ENCODE measurements around the gene NDUFV3.

Gene NDUFV3

GRCh38 chr21:42853621-42854020, 39.5 kb upstream of the NDUFV3 start:
- no peak for DNase-seq (ENCODE audit: low read depth)
- no peak for TF ChIP-seq CTCF (IDR thresholded peaks at IDR 0.05; ENCODE audit: control insufficient read depth, extremely low read depth, insufficient read depth)
- H3K4me3 ChIP-seq (ENCODE audit: low read depth, low read length), result no peak overlapping the region

- TF ChIP-seq CTCF (IDR thresholded peaks at IDR 0.05; ENCODE audit: control insufficient read depth, extremely low read depth, insufficient read depth), result no peak
- H3K4me3 ChIP-seq (ENCODE audit: low read depth, low read length), result no peak overlapping the region
- no peak for DNase-seq (ENCODE audit: low read depth)
These were observed 38.7 kb upstream of the NDUFV3 start for GRCh38 chr21:42854246-42855010.

DNA sequence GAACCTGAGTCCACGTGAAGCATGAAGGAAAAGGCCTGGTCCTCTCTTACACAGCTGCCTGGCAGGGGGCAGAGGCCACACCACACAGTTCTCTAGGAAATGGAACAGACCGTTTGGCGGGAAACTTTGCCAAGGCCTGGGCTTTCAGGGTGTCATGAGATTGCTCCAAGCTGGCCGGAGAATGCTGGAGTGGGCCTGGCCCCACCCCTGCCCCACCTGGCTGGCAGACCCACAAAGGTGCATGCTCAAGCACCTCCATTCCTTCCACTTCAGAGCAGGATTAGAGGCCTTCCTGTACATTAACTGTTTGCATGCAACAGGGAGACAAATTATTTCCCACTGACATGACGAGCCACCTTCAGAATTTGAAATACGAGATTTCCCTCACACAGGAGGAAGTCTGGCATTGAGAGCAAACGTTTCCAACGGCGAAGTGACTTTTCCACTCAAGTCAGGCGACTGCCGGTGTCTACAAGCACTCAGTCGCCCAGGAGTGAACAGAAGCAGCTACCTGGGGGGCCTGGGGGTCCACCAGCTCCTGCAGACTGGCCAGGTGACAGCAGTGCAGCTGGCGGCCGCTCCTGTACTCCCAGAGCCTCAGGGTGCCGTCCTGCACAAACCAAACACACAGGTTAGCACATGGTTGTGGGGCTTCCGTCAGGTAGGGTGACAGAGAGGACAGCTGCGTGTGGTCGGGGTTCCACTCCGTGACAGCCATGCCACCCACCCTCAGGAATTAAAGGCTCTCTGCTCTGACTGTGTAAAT, 37.8 kb upstream of the NDUFV3 start:
- no peak for DNase-seq (ENCODE audit: low read depth)
- no peak for TF ChIP-seq CTCF (IDR thresholded peaks at IDR 0.05; ENCODE audit: control insufficient read depth, extremely low read depth, insufficient read depth)
- H3K4me3 ChIP-seq (ENCODE audit: low read depth, low read length), result no peak overlapping the region

- H3K4me3 ChIP-seq (ENCODE audit: low read depth, low read length), result no peak overlapping the region
- TF ChIP-seq CTCF (IDR thresholded peaks at IDR 0.05; ENCODE audit: control insufficient read depth, extremely low read depth, insufficient read depth), result no peak
- no peak for DNase-seq (ENCODE audit: low read depth)
These were observed 37.2 kb upstream of the NDUFV3 start for GRCh38 chr21:42855937-42856335.

DNA sequence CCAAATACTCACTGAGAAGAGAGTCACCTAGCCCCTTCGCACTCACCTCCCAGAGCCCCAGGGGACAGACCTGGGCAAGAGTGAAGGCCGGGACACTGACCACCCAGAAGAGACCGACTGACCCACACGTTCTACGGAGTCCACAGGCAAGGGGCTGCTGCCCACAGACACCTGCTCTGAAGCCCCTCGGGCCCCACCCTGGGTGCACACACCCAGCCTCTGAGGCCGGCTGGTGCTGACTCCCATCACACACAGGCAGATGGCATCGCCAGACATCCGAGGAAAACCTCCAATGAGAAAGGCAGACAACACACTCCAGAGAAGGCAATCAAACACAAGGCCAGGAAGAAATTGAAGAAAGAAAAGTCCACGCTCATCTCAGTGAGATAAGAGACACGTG, 35.9 kb upstream of the NDUFV3 start:
- no peak for TF ChIP-seq CTCF (IDR thresholded peaks at IDR 0.05; ENCODE audit: control insufficient read depth, extremely low read depth, insufficient read depth)
- no peak for DNase-seq (ENCODE audit: low read depth)
- H3K4me3 ChIP-seq (ENCODE audit: low read depth, low read length), result no peak overlapping the region

DNA sequence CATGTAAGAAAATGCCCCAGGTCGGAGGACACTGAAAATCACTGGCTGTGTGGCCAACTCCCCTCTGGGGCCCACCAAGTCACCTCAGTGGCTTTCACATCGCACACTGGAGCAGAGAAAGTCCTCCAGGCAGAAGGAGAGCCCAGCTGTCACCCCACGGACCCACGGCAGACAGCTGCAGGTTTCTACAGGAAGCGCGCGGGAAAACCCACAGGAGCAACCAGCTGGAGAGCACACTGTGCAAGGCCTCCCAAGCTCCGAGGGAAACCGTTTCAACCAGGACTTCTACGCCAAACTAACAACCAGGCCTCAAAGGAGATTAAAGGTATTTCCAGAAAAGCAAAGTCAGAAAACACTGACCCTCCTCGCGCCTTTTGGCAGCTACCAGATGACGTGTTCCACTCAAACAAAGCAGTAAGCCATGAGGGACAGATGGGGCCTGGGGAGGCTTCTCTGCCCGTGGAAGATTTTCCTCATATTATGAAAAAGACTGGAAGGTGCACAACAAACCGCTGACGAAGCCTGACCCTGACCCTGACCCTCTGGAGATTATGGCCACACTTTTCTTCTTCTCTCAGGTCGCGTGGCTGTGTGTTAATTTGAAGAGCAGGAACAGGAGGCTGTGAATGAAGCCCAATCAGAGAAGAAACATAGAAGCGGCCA, 34.8 kb upstream of the NDUFV3 start:
- no peak for TF ChIP-seq CTCF (IDR thresholded peaks at IDR 0.05; ENCODE audit: control insufficient read depth, extremely low read depth, insufficient read depth)
- no peak overlapping the region for H3K4me3 ChIP-seq (ENCODE audit: low read depth, low read length)
- DNase-seq (ENCODE audit: low read depth), result no peak

Measured in LNCaP clone FGC (cell line).